HEK293 (cell line): ENCODE measurements around the gene CSNK2A3.

Source experiments
- CTCF ChIA-PET: fragments of 350-600 bp; formaldehyde crosslinking; extraction: SDS; loops from one replicate; lab custom pipeline; 2021; ENCODE audit warnings: antibody characterized with exemption; lab: Yijun Ruan, JAX
- POLR2A ChIA-PET: fragments of 300-600 bp; formaldehyde crosslinking; extraction: SDS; loops from one replicate; lab custom pipeline; 2020; ENCODE audit warnings: antibody characterized with exemption, inconsistent platforms; lab: Yijun Ruan, JAX
- H3K27ac ChIP-seq: fragments of 200-500 bp; sonication (Bioruptor generic); 2 replicates; pipeline ENCODE4 v1.5.1; 2014; ENCODE audit warnings: low read depth, low read length, control low read depth, inconsistent platforms; ENCODE audit errors: extremely low read depth
- H3K36me3 ChIP-seq, 2 experiments: fragments of 200-500 bp in 1 of 2; sonication (Bioruptor generic) in 1 of 2; 1 replicate in 1 of 2; 2 replicates in 1 of 2; pipeline ENCODE4 v1.5.1; 2014 to 2017; ENCODE audit warnings: inconsistent platforms in 2 of 2, low read length in 2 of 2; ENCODE audit not compliant: control insufficient read depth in 2 of 2, insufficient read depth in 1 of 2
- H3K4me1 ChIP-seq: fragments of 200-500 bp; sonication (Bioruptor generic); 2 replicates; pipeline ENCODE4 v1.5.1; 2014; ENCODE audit warnings: mild to moderate bottlenecking, low read length, inconsistent platforms; ENCODE audit not compliant: control insufficient read depth, insufficient read depth
- H3K4me3 ChIP-seq: 2 replicates; pipeline ENCODE4 v1.5.1; 2011; ENCODE audit warnings: low read depth, mild to moderate bottlenecking, control low read depth, low read length, moderate library complexity
- H3K9me3 ChIP-seq: fragments of 200-500 bp; sonication (Bioruptor generic); 2 replicates; pipeline ENCODE4 v1.5.1; 2014; ENCODE audit warnings: low read depth, low read length, inconsistent platforms; ENCODE audit not compliant: control insufficient read depth, insufficient read depth
- BCL11B ChIP-seq: fragments of 450-650 bp; formaldehyde crosslinking; IDR thresholded peaks from 2 replicates; pipeline ENCODE4 v1.5.1; 2016; ENCODE audit warnings: low read depth, missing biosample characterization, missing genetic modification characterization
- GFI1B ChIP-seq: fragments of 450-650 bp; formaldehyde crosslinking; IDR thresholded peaks from 2 replicates; pipeline ENCODE4 v1.5.1; 2016; ENCODE audit warnings: missing biosample characterization, missing genetic modification characterization
- HOXA7 ChIP-seq: sonication (generic); formaldehyde crosslinking; IDR thresholded peaks from 2 replicates; pipeline ENCODE4 v1.8.1; 2022; ENCODE audit warnings: missing genetic modification reagents, borderline replicate concordance
- MEIS1 ChIP-seq: sonication (generic); formaldehyde crosslinking; IDR thresholded peaks from 2 replicates; pipeline ENCODE4 v1.8.1; 2022; ENCODE audit warnings: missing genetic modification reagents, mild to moderate bottlenecking, borderline replicate concordance
- MZF1 ChIP-seq: fragments of 450-650 bp; formaldehyde crosslinking; IDR thresholded peaks from 2 replicates; pipeline ENCODE4 v1.5.1; 2017; ENCODE audit warnings: missing biosample characterization, missing genetic modification characterization, borderline replicate concordance
- RBAK ChIP-seq: fragments of 450-650 bp; formaldehyde crosslinking; IDR thresholded peaks from 2 replicates; pipeline ENCODE4 v1.5.1; 2016; ENCODE audit warnings: missing biosample characterization, missing genetic modification characterization
- SETDB1 ChIP-seq: IDR thresholded peaks from one replicate; pipeline ENCODE4 v1.6.1; 2017; ENCODE audit warnings: mild to moderate bottlenecking, low read length, moderate library complexity, mixed read lengths; ENCODE audit not compliant: insufficient read length
- SP7 ChIP-seq: fragments of 450-650 bp; formaldehyde crosslinking; IDR thresholded peaks from 2 replicates; pipeline ENCODE4 v1.5.1; 2016; ENCODE audit warnings: missing biosample characterization, missing genetic modification characterization
- ZBTB20 ChIP-seq: fragments of 450-650 bp; formaldehyde crosslinking; IDR thresholded peaks from 2 replicates; pipeline ENCODE4 v1.5.1; 2016; ENCODE audit warnings: missing biosample characterization, missing genetic modification characterization
- ZFP3 ChIP-seq: fragments of 450-650 bp; formaldehyde crosslinking; IDR thresholded peaks from 2 replicates; pipeline ENCODE4 v1.5.1; 2016; ENCODE audit warnings: low read depth, missing biosample characterization, missing genetic modification characterization
- ZNF174 ChIP-seq: fragments of 450-650 bp; formaldehyde crosslinking; IDR thresholded peaks from 2 replicates; pipeline ENCODE4 v1.5.0; 2017; ENCODE audit warnings: missing biosample characterization, mild to moderate bottlenecking, missing genetic modification characterization
- ZNF248 ChIP-seq: fragments of 450-650 bp; formaldehyde crosslinking; IDR thresholded peaks from 2 replicates; pipeline ENCODE4 v1.5.1; 2017; ENCODE audit warnings: missing biosample characterization, missing genetic modification characterization
- ZNF335 ChIP-seq: fragments of 450-650 bp; formaldehyde crosslinking; conservative IDR thresholded peaks from 2 replicates; pipeline ENCODE4 v1.5.1; 2016; ENCODE audit warnings: missing biosample characterization, missing genetic modification characterization
- ZNF416 ChIP-seq: fragments of 450-650 bp; formaldehyde crosslinking; IDR thresholded peaks from 2 replicates; pipeline ENCODE4 v1.5.1; 2016; ENCODE audit warnings: missing biosample characterization, missing genetic modification characterization
- ZNF624 ChIP-seq: fragments of 450-650 bp; formaldehyde crosslinking; IDR thresholded peaks from 2 replicates; pipeline ENCODE4 v1.5.1; 2017; ENCODE audit warnings: missing biosample characterization, missing genetic modification characterization
- TF ChIP-seq, protein P1 (sequence below): fragments of 450-650 bp; formaldehyde crosslinking; IDR thresholded peaks from 2 replicates; pipeline ENCODE4 v1.5.1; 2016; ENCODE audit warnings: missing biosample characterization, missing genetic modification characterization, low read depth
- TF ChIP-seq, protein P2 (sequence below): fragments of 450-650 bp; IDR thresholded peaks from 2 replicates; pipeline ENCODE4 v1.5.1; 2018; ENCODE audit warnings: missing biosample characterization, missing genetic modification characterization
- TF ChIP-seq, protein P3 (sequence below): fragments of 450-650 bp; formaldehyde crosslinking; IDR thresholded peaks from 2 replicates; pipeline ENCODE4 v1.5.1; 2017; ENCODE audit warnings: missing biosample characterization, missing genetic modification characterization
- TF ChIP-seq, protein P4 (sequence below): fragments of 450-650 bp; formaldehyde crosslinking; IDR thresholded peaks from 2 replicates; pipeline ENCODE4 v1.5.1; 2016; ENCODE audit warnings: missing biosample characterization, missing genetic modification characterization

Gene CSNK2A3

DNA sequence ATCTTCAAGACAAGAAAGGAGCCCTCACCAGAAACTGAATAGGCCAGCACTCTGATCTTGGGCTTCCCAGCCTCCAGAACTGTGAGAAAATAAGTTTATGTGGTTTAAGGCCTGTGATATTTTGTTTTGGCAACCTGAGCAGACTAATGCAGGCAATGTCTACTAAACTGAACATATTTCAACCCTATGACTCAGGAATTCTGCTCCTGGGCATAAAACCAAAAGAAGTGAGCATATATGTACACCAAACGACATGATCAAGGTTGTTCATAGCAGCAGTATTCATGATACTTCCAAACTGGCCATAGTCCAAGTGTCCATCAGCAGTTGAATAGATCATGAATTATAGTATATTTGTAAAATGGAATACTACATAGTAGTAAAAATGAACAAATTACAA is 29.0 kb downstream of the CSNK2A3 start:
- H3K9me3 ChIP-seq, result no peaks in the 10 kb centered on the region
- CTCF ChIA-PET, result interaction anchor here (0.5 to 0.8 kb wide), 3 partner anchors 27 to 643 kb away, joined by 3 read pairs; no protein-coding TSS in a partner anchor
- TF ChIP-seq MZF1 (tag by site-specific recombination), result no peak
- no peak for TF ChIP-seq ZFP3
- no peak for TF ChIP-seq MEIS1

DNA sequence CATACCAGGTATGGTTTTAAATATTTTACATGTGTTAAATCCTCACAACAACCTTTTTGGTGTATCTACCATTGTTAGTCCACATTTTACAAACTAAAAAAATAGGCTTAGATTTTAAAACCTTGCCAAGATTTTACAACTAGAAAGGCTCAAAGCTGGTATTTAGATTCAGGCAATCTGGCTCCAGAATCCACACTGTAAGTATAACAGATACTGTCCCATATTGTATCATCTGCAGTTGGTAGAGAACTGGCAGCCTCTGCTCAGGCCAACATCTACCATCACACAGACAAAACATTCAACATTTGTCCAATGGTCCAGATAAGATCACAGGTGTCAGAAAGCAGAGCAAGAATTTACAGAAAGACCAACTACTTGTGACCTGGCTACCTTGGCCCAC is 30.9 kb downstream of the CSNK2A3 start:
- no peaks in the 10 kb centered on the region for H3K9me3 ChIP-seq
- H3K36me3 ChIP-seq, result no peaks in the 10 kb centered on the region
- no peaks in the 10 kb centered on the region for H3K4me1 ChIP-seq
- no peak overlapping the region for H3K4me3 ChIP-seq
- TF ChIP-seq RBAK, result no peak
- no peak for TF ChIP-seq ZNF174 (tag by site-specific recombination)
- TF ChIP-seq, protein P1, sequence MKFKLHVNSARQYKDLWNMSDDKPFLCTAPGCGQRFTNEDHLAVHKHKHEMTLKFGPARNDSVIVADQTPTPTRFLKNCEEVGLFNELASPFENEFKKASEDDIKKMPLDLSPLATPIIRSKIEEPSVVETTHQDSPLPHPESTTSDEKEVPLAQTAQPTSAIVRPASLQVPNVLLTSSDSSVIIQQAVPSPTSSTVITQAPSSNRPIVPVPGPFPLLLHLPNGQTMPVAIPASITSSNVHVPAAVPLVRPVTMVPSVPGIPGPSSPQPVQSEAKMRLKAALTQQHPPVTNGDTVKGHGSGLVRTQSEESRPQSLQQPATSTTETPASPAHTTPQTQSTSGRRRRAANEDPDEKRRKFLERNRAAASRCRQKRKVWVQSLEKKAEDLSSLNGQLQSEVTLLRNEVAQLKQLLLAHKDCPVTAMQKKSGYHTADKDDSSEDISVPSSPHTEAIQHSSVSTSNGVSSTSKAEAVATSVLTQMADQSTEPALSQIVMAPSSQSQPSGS, result no peak
- ChIA-PET POLR2A (no interaction called here), CTCF (no interaction called here)
- no peak overlapping the region for H3K27ac ChIP-seq

More for the DNA sequence above, 29.0 kb downstream of the CSNK2A3 start:
- no peaks in the 10 kb centered on the region for H3K36me3 ChIP-seq
- H3K4me1 ChIP-seq, result no peaks in the 10 kb centered on the region
- POLR2A ChIA-PET, result no interaction called here
- H3K27ac ChIP-seq, result no peak overlapping the region
- no peak overlapping the region for H3K4me3 ChIP-seq

DNA sequence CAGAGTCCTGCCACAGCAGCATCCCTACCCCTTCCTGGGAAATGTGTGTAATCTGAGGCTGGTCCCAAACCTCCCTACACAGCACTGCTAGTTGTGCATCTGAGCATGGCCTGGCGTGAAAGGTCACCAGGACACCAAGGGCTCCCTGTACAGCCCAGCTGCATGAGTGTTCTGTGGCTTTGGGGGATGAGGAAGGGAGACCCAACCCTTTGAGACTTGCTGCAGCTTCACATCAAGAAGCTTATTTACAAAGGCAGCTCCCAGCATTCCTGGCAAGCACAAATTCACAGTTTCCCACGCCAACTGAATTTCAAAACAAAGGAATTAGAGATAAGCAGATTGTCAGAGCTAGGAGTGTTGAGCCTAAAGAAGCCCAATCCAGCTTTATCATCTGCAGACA is 32.2 kb downstream of the CSNK2A3 start:
- Histone ChIP-seq H3K27ac (no peak overlapping the region), H3K4me1 (no peaks in the 10 kb centered on the region), H3K4me3 (no peak overlapping the region), H3K9me3 (no peaks in the 10 kb centered on the region), H3K36me3 (no peaks in the 10 kb centered on the region)
- ChIA-PET CTCF (no interaction called here), POLR2A (no interaction called here)
- TF ChIP-seq HOXA7 (CRISPR knock-in tag) (no peak), MZF1 (tag by site-specific recombination) (no peak), SP7 (tag by site-specific recombination) (no peak), ZNF624 (tag by site-specific recombination) (no peak), ZBTB20 (tag by site-specific recombination) (no peak), ZNF248 (no peak)

DNA sequence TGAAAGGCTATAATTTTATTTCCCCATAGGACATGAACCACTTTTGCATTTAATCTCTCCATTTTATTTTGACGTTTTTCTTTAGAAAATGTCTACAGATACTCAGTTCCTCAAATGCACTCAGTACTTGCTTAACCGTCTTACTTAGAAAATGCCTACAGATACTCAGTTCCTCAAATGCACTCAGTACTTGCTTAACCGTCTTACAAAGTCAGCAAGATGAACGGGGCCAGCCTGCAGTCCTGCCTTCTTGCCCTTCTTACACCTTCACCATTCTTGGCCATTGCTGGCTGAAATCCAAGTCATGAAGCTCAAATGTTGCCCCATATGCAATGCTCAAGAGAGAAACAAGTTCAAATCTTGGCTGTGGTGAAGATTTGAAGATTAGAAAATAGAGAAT is 34.1 kb downstream of the CSNK2A3 start:
- CTCF ChIA-PET, result no interaction called here
- no peak for TF ChIP-seq ZNF416 (tag by site-specific recombination)
- POLR2A ChIA-PET, result no interaction called here
- H3K9me3 ChIP-seq, result no peaks in the 10 kb centered on the region
- no peak overlapping the region for H3K4me3 ChIP-seq
- H3K36me3 ChIP-seq, result no peaks in the 10 kb centered on the region
- H3K27ac ChIP-seq, result no peak overlapping the region
- H3K4me1 ChIP-seq, result no peaks in the 10 kb centered on the region

DNA sequence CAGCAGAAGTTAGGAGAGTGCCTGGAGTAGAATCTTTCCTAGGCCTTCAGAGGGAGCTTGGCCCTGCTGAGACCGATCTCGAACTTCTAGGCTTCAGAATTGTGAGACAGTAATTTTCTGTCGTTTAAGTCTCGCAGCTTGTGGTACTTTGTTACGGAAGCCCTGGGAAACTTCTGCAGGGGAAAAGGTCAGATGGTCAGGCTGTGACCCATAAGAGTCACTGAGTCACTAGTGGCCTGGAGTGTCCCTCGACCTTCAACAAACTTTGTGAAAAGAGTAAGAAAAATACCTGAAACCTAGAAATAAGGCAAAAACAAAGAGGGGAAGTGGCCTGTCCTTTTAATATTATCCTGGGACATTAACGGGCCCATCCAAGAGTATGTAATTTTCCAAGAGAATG is 34.6 kb downstream of the CSNK2A3 start:
- POLR2A ChIA-PET, result no interaction called here
- H3K36me3 ChIP-seq, result no peaks in the 10 kb centered on the region
- H3K4me3 ChIP-seq, result no peak overlapping the region
- H3K4me1 ChIP-seq, result no peaks in the 10 kb centered on the region
- CTCF ChIA-PET, result no interaction called here
- H3K9me3 ChIP-seq, result no peaks in the 10 kb centered on the region
- H3K27ac ChIP-seq, result no peak overlapping the region
- no peak for TF ChIP-seq BCL11B (tag by site-specific recombination)
- TF ChIP-seq MEIS1, result no peak
- TF ChIP-seq, protein P2, sequence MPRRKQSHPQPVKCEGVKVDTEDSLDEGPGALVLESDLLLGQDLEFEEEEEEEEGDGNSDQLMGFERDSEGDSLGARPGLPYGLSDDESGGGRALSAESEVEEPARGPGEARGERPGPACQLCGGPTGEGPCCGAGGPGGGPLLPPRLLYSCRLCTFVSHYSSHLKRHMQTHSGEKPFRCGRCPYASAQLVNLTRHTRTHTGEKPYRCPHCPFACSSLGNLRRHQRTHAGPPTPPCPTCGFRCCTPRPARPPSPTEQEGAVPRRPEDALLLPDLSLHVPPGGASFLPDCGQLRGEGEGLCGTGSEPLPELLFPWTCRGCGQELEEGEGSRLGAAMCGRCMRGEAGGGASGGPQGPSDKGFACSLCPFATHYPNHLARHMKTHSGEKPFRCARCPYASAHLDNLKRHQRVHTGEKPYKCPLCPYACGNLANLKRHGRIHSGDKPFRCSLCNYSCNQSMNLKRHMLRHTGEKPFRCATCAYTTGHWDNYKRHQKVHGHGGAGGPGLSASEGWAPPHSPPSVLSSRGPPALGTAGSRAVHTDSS (tag by site-specific recombination), result no peak
- TF ChIP-seq RBAK, result no peak
- TF ChIP-seq SETDB1, result no peak
- no peak for TF ChIP-seq GFI1B (tag by site-specific recombination)
- TF ChIP-seq ZNF248, result no peak
- TF ChIP-seq ZNF335 (tag by site-specific recombination), result no peak
- no peak for TF ChIP-seq ZFP3
- TF ChIP-seq, protein P3, sequence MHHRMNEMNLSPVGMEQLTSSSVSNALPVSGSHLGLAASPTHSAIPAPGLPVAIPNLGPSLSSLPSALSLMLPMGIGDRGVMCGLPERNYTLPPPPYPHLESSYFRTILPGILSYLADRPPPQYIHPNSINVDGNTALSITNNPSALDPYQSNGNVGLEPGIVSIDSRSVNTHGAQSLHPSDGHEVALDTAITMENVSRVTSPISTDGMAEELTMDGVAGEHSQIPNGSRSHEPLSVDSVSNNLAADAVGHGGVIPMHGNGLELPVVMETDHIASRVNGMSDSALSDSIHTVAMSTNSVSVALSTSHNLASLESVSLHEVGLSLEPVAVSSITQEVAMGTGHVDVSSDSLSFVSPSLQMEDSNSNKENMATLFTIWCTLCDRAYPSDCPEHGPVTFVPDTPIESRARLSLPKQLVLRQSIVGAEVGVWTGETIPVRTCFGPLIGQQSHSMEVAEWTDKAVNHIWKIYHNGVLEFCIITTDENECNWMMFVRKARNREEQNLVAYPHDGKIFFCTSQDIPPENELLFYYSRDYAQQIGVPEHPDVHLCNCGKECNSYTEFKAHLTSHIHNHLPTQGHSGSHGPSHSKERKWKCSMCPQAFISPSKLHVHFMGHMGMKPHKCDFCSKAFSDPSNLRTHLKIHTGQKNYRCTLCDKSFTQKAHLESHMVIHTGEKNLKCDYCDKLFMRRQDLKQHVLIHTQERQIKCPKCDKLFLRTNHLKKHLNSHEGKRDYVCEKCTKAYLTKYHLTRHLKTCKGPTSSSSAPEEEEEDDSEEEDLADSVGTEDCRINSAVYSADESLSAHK (tag by site-specific recombination), result no peak
- TF ChIP-seq, protein P4, sequence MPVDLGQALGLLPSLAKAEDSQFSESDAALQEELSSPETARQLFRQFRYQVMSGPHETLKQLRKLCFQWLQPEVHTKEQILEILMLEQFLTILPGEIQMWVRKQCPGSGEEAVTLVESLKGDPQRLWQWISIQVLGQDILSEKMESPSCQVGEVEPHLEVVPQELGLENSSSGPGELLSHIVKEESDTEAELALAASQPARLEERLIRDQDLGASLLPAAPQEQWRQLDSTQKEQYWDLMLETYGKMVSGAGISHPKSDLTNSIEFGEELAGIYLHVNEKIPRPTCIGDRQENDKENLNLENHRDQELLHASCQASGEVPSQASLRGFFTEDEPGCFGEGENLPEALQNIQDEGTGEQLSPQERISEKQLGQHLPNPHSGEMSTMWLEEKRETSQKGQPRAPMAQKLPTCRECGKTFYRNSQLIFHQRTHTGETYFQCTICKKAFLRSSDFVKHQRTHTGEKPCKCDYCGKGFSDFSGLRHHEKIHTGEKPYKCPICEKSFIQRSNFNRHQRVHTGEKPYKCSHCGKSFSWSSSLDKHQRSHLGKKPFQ, result no peak
